ENCODE data around the gene NRP2. TPM values are rescaled to one million over a fixed set of nuclear protein-coding genes. Genes with fewer than 3 reads are reported as not detected.

NRP2 gene
- total and polyA plus RNA-seq, 11 donors, result 2.0 to 57.5 (median 4.7) TPM

GRCh38 chr2:205782941-205783340 lies 100.6 kb downstream of the NRP2 start:
- H3K4me1 ChIP-seq, result peaks cover 0 to 5% (median 0%) of the 10 kb centered on the region in 12 donors
- H3K27me3 ChIP-seq, result no peaks in the 10 kb centered on the region
- peak overlapping the region in 1 of 12 donors; percentile 85 for H3K27ac ChIP-seq
- ATAC-seq (no peak), DNase-seq (no peak)
- intact Hi-C loops (cut with DNase I), result no loop called here
- H3K9me3 ChIP-seq, result no peaks in the 10 kb centered on the region
- 87 to 94% (median 93%) methylated on average over 4 of the region's 4 CpGs for WGBS, 4 donors
- TF ChIP-seq POLR2A (IDR thresholded peaks at IDR 0.05), result no peak
- TF ChIP-seq CTCF (IDR thresholded peaks at IDR 0.05), result no peak
- H3K4me3 ChIP-seq, result no peak overlapping the region
- peaks cover 0 to 3% (median 0%) of the 10 kb centered on the region in 9 donors for H3K36me3 ChIP-seq

GRCh38 chr2:205783872-205784499 lies 101.7 kb downstream of the NRP2 start:
- Histone ChIP-seq H3K27ac (peak overlapping the region in 1 of 12 donors; percentile 85), H3K4me3 (no peak overlapping the region), H3K9me3 (no peaks in the 10 kb centered on the region), H3K4me1 (peaks cover 0 to 5% (median 0%) of the 10 kb centered on the region in 12 donors), H3K36me3 (peaks cover 0 to 3% (median 0%) of the 10 kb centered on the region in 9 donors), H3K27me3 (no peaks in the 10 kb centered on the region)
- WGBS, 4 donors, result 95 to 97% (median 96%) methylated on average over 5 of the region's 5 CpGs
- TF ChIP-seq CTCF (IDR thresholded peaks at IDR 0.05) (no peak), POLR2A (IDR thresholded peaks at IDR 0.05) (no peak)
- no peak for DNase-seq
- intact Hi-C loops (cut with DNase I), result no loop called here
- no peak for ATAC-seq

- no peak for DNase-seq
- WGBS, 4 donors, result 65 to 70% (median 67%) methylated on average over 7 of the region's 7 CpGs
- H3K36me3 ChIP-seq, result no peaks in the 10 kb centered on the region
- TF ChIP-seq CTCF (IDR thresholded peaks at IDR 0.05) (no peak), POLR2A (IDR thresholded peaks at IDR 0.05) (no peak)
- intact Hi-C loops (cut with DNase I), result no loop called here
- H3K9me3 ChIP-seq, result no peaks in the 10 kb centered on the region
- H3K4me3 ChIP-seq, result no peak overlapping the region
- peak in 2 of 4 donors; percentile 34 to 51 for ATAC-seq
- H3K4me1 ChIP-seq, result peaks cover 0 to 5% (median 0%) of the 10 kb centered on the region in 12 donors
- peak overlapping the region in 2 of 12 donors; percentile 54 to 85 for H3K27ac ChIP-seq
- H3K27me3 ChIP-seq, result no peaks in the 10 kb centered on the region
These were observed 103.4 kb downstream of the NRP2 start for GRCh38 chr2:205785507-205786260.

- ATAC-seq, result peak in 1 of 4 donors; percentile 20
- Histone ChIP-seq H3K4me3 (no peak overlapping the region), H3K9me3 (no peaks in the 10 kb centered on the region), H3K27me3 (no peaks in the 10 kb centered on the region), H3K27ac (peak overlapping the region in 1 of 12 donors; percentile 85), H3K36me3 (peaks cover 0 to 2% (median 0%) of the 10 kb centered on the region in 9 donors), H3K4me1 (peaks cover 0 to 5% (median 0%) of the 10 kb centered on the region in 12 donors)
- WGBS, 4 donors, result 71 to 92% (median 83%) methylated on average over 2 to 4 of the region's 4 CpGs
- no peak for DNase-seq
- intact Hi-C loops (cut with DNase I), result no loop called here
- TF ChIP-seq CTCF (IDR thresholded peaks at IDR 0.05) (no peak), POLR2A (IDR thresholded peaks at IDR 0.05) (no peak)
These were observed 104.7 kb downstream of the NRP2 start for GRCh38 chr2:205786976-205787375.
